ENCODE data around the gene ZNF282.

ZNF282 gene

GRCh38 chr7:149252378-149252777 lies 57.0 kb downstream of the ZNF282 start:
- TF ChIP-seq, protein P1, sequence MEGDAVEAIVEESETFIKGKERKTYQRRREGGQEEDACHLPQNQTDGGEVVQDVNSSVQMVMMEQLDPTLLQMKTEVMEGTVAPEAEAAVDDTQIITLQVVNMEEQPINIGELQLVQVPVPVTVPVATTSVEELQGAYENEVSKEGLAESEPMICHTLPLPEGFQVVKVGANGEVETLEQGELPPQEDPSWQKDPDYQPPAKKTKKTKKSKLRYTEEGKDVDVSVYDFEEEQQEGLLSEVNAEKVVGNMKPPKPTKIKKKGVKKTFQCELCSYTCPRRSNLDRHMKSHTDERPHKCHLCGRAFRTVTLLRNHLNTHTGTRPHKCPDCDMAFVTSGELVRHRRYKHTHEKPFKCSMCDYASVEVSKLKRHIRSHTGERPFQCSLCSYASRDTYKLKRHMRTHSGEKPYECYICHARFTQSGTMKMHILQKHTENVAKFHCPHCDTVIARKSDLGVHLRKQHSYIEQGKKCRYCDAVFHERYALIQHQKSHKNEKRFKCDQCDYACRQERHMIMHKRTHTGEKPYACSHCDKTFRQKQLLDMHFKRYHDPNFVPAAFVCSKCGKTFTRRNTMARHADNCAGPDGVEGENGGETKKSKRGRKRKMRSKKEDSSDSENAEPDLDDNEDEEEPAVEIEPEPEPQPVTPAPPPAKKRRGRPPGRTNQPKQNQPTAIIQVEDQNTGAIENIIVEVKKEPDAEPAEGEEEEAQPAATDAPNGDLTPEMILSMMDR (IDR thresholded peaks at IDR 0.05; ENCODE audit: low read depth, low read length, missing control alignments): no peak

DNA sequence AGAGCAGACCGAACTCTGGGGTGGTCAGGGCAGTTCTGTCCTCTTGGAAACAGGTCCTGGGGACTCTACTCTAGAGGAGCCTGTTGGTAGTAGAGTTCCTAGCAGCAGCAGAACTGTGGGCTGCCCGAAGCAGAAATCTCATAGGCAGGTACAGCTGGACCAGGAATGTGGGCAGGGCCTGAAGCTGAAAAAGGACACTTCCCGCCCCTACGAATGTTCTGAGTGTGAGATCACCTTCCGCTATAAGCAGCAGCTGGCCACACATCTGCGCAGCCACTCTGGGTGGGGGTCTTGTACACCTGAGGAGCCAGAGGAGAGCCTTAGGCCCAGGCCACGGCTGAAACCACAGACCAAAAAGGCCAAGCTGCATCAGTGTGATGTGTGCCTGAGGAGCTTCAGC lies 58.3 kb downstream of the ZNF282 start:
- no peak for DNase-seq (ENCODE audit: low read depth)
- TF ChIP-seq, protein P1 (IDR thresholded peaks at IDR 0.05; ENCODE audit: low read depth, low read length, missing control alignments): no peak
- H3K4me3 ChIP-seq (ENCODE audit: low read depth, low read length): no peak overlapping the region
- in situ Hi-C loops (cut with HindIII; ENCODE audit: low sequenced_read_pairs): no loop called here

More at GRCh38 chr7:149252378-149252777, 57.0 kb downstream of the ZNF282 start:
- in situ Hi-C loops (cut with HindIII; ENCODE audit: low sequenced_read_pairs): no loop called here
- H3K4me3 ChIP-seq (ENCODE audit: low read depth, low read length): no peak overlapping the region
- DNase-seq (ENCODE audit: low read depth): no peak

- in situ Hi-C loops (cut with HindIII; ENCODE audit: low sequenced_read_pairs): no loop called here
- no peak for DNase-seq (ENCODE audit: low read depth)
- TF ChIP-seq, protein P1 (IDR thresholded peaks at IDR 0.05; ENCODE audit: low read depth, low read length, missing control alignments): no peak
- no peak overlapping the region for H3K4me3 ChIP-seq (ENCODE audit: low read depth, low read length)
Measured at GRCh38 chr7:149254181-149254858, 59.0 kb downstream of the ZNF282 start.

GRCh38 chr7:149255174-149255573 lies 59.8 kb downstream of the ZNF282 start:
- H3K4me3 ChIP-seq (ENCODE audit: low read depth, low read length): no peak overlapping the region
- no peak for DNase-seq (ENCODE audit: low read depth)
- TF ChIP-seq, protein P1 (IDR thresholded peaks at IDR 0.05; ENCODE audit: low read depth, low read length, missing control alignments): no peak
- in situ Hi-C loops (cut with HindIII; ENCODE audit: low sequenced_read_pairs): no loop called here

DNA sequence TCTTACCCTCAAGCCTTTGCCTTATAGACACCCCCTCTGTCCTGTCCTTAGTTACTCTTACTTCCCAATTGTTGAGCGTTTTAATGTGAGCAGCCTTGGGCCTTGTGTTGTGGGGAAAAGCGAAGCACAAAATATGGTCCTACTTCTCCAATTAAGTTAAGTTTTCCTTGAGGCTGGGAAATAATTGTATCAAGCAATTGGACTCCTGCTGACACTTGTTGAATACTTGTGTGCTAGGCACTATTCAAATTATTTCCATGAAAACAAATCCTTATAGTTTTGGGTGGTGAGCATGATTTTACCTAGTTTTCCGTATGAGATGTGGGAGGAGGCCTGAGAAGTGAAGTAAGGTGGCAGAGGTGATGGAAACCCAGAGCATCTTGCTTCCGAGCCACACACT lies 61.2 kb downstream of the ZNF282 start:
- DNase-seq (ENCODE audit: low read depth): no peak
- in situ Hi-C loops (cut with HindIII; ENCODE audit: low sequenced_read_pairs): no loop called here
- TF ChIP-seq, protein P1 (IDR thresholded peaks at IDR 0.05; ENCODE audit: low read depth, low read length, missing control alignments): no peak
- no peak overlapping the region for H3K4me3 ChIP-seq (ENCODE audit: low read depth, low read length)

GRCh38 chr7:149257146-149257545 lies 61.8 kb downstream of the ZNF282 start:
- TF ChIP-seq, protein P1 (IDR thresholded peaks at IDR 0.05; ENCODE audit: low read depth, low read length, missing control alignments): no peak
- DNase-seq (ENCODE audit: low read depth): no peak
- H3K4me3 ChIP-seq (ENCODE audit: low read depth, low read length): no peak overlapping the region
- in situ Hi-C loops (cut with HindIII; ENCODE audit: low sequenced_read_pairs): no loop called here
